Esophagus muscularis mucosa (tissue), 4 donors: ENCODE measurements around the gene SLC7A6. TPM values are rescaled to one million over a fixed set of nuclear protein-coding genes. Genes with fewer than 3 reads are reported as not detected.

Source experiments
- DNase-seq: peaks from one replicate; pipeline ENCODE4 v3.0.0-alpha.2; 2017; ENCODE audit errors: extremely low spot score
- H3K27ac ChIP-seq, 4 donors: fragments of 200-600 bp; sonication (generic); replicated peaks in 1 of 4; 1 replicate in 3 of 4; 2 replicates in 1 of 4; pipeline ENCODE4 v1.5.1; 2016 to 2019; ENCODE audit warnings: mild to moderate bottlenecking in 1 of 4
- H3K27me3 ChIP-seq, 4 donors: fragments of 200-600 bp; sonication (generic); one replicate each; pipeline versions ENCODE4 v1.5.1 to v1.6.0; 2016 to 2019
- H3K36me3 ChIP-seq, 4 donors: fragments of 200-600 bp; sonication (generic); one replicate each; pipeline ENCODE4 v1.5.1; 2016 to 2019
- H3K4me1 ChIP-seq, 4 donors: fragments of 200-600 bp; sonication (generic); one replicate each; pipeline ENCODE4 v1.5.1; 2016 to 2019
- H3K4me3 ChIP-seq, 4 donors: fragments of 200-600 bp; sonication (generic); 1 replicate in 2 of 4; 2 replicates in 2 of 4; pipeline ENCODE4 v1.5.1; 2016 to 2019; ENCODE audit warnings: mild to moderate bottlenecking in 4 of 4, moderate library complexity in 1 of 4
- H3K9me3 ChIP-seq, 4 donors: fragments of 200-600 bp; sonication (generic); 1 replicate in 3 of 4; 2 replicates in 1 of 4; pipeline ENCODE4 v1.5.1; 2016 to 2019
- EP300 ChIP-seq: sonication (generic); formaldehyde crosslinking; IDR thresholded peaks from one replicate; pipeline ENCODE4 v1.6.1; 2017; ENCODE audit warnings: antibody characterized with exemption
- POLR2A ChIP-seq: fragments of 450-650 bp; IDR thresholded peaks from one replicate; pipeline ENCODE4 v1.6.1; 2017; ENCODE audit warnings: antibody characterized with exemption, moderate library complexity, mild to moderate bottlenecking, low read depth
- POLR2AphosphoS5 ChIP-seq, 2 donors: sonication (generic); formaldehyde crosslinking; IDR thresholded peaks; one replicate each; pipeline ENCODE4 v1.6.1; 2017; ENCODE audit warnings: antibody characterized with exemption in 2 of 2
- WGBS: methylation state at CpG from one replicate; pipeline ENCODE4 v1.1.5; 2018; 5-methylcytosine and 5-hydroxymethylcytosine counted together
- intact Hi-C: fragments of 100-400 bp; cut with DNase I; formaldehyde crosslinking; loops from one replicate; pipeline ENCODE4 v1.15.1; 2023
- total RNA-seq, 4 donors: library from RNA; depleted of rRNA; stranded (reverse); fragments of >200 nt; gene quantifications; one replicate each; pipeline versions ENCODE4 v1.1.0 to v1.2.1, GENCODE V29; 2016
- TF ChIP-seq, protein P1 (sequence below), 3 experiments: fragments of 200-600 bp in 2 of 3; fragments of 450-650 bp in 1 of 3; sonication (generic) in 2 of 3; IDR thresholded peaks; one replicate each; pipeline ENCODE4 v1.5.1; 2017 to 2019; ENCODE audit warnings: antibody characterized with exemption in 3 of 3, mild to moderate bottlenecking in 2 of 3, moderate library complexity in 1 of 3

The SLC7A6 gene
- total RNA-seq, 4 donors from 2014 or later = 18.9 to 37.1 (median 27.3) TPM

DNA sequence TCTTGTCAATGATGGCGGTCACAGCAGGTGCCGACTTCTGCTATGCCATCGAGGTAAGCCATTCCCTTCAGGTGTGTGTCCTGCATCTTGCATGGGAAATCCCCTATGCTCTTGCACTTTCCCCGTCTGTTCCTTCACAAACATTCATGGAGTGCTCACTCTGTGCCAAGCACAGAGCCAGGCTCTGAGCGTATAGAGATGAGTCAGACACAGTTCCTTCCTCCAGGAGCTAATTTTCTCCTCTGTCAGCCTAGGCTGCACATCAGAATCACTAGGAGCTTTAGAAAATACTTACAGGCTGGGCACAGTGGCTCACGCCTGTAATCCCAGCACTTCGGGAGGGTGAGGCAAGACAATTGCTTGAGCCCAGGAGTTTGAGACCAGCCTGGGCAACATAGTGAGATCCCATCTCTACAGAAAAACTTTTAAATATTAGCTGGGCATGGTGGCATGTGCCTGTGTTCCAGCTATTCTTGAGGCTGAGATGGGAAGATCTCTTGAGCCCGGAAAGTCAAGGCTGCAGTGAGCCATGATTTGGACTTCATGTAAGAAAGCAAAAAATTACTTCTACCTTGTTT lies 60.5 kb downstream of the SLC7A6 start:
- 95% methylated on average over 8 of the region's 8 CpGs for WGBS
- peaks cover 0 to 8% (median 0%) of the 10 kb centered on the region in 4 donors for H3K4me1 ChIP-seq
- H3K27ac ChIP-seq = no peak overlapping the region
- no peak for DNase-seq
- H3K36me3 ChIP-seq = peaks cover 22 to 78% (median 63%) of the 10 kb centered on the region in 4 donors
- H3K4me3 ChIP-seq = no peak overlapping the region
- no peak for TF ChIP-seq EP300
- TF ChIP-seq, protein P1, sequence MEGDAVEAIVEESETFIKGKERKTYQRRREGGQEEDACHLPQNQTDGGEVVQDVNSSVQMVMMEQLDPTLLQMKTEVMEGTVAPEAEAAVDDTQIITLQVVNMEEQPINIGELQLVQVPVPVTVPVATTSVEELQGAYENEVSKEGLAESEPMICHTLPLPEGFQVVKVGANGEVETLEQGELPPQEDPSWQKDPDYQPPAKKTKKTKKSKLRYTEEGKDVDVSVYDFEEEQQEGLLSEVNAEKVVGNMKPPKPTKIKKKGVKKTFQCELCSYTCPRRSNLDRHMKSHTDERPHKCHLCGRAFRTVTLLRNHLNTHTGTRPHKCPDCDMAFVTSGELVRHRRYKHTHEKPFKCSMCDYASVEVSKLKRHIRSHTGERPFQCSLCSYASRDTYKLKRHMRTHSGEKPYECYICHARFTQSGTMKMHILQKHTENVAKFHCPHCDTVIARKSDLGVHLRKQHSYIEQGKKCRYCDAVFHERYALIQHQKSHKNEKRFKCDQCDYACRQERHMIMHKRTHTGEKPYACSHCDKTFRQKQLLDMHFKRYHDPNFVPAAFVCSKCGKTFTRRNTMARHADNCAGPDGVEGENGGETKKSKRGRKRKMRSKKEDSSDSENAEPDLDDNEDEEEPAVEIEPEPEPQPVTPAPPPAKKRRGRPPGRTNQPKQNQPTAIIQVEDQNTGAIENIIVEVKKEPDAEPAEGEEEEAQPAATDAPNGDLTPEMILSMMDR (IDR thresholded peaks at IDR 0.05) = no peak
- TF ChIP-seq POLR2A = no peak
- TF ChIP-seq POLR2AphosphoS5 (IDR thresholded peaks at IDR 0.05) = no peak
- intact Hi-C loops = no loop called here
- H3K9me3 ChIP-seq = no peaks in the 10 kb centered on the region
- no peaks in the 10 kb centered on the region for H3K27me3 ChIP-seq

DNA sequence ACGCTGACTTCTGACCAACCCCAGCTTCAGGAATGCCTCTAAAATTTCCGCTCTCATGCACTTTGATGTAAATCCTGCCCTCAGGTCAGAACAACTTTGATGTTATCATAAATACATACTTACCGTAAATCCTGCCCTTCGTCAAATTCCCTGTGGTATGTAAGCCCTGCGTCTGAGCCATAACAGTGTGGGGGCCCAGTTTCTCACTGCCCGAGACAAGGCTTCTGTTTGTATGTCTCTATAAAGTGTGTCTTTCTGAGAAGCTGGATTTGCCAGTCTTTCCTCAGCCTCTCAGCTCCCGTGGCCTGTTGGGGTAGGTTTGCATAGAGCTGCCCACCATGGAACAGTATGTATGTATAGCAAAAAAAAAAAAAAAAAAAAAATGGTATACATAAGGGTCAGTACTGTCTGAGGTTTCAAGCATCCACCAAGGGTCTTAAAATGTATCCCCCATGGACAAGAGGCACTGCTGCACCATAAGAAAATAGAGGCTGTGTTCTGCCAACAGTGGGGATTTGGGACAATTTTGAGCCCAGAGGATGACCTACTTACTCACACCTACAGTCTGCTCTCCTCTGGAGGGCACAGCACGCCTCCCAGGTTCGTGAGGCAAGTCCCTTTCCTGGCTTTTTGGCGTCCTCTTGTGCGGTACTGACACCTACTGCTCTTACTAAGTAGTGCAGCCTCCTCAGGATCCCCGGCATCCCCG lies 64.0 kb downstream of the SLC7A6 start:
- intact Hi-C loops = loop anchor here (1.0 kb wide), 1 partner anchor 67 kb away; no protein-coding TSS in a partner anchor
- Histone ChIP-seq H3K36me3 (peaks cover 19 to 57% (median 46%) of the 10 kb centered on the region in 4 donors), H3K27me3 (no peaks in the 10 kb centered on the region), H3K27ac (no peak overlapping the region), H3K9me3 (no peaks in the 10 kb centered on the region), H3K4me1 (peaks cover 10 to 17% (median 15%) of the 10 kb centered on the region in 4 donors), H3K4me3 (no peak overlapping the region)
- TF ChIP-seq POLR2AphosphoS5 (IDR thresholded peaks at IDR 0.05) (peak; percentile 18 to 60), POLR2A (no peak), EP300 (no peak)
- TF ChIP-seq, protein P1 (IDR thresholded peaks at IDR 0.05) = peak; percentile 89 to 98 (median 96)
- peak; percentile 95 for DNase-seq
- 38% methylated on average over 13 of the region's 13 CpGs for WGBS

DNA sequence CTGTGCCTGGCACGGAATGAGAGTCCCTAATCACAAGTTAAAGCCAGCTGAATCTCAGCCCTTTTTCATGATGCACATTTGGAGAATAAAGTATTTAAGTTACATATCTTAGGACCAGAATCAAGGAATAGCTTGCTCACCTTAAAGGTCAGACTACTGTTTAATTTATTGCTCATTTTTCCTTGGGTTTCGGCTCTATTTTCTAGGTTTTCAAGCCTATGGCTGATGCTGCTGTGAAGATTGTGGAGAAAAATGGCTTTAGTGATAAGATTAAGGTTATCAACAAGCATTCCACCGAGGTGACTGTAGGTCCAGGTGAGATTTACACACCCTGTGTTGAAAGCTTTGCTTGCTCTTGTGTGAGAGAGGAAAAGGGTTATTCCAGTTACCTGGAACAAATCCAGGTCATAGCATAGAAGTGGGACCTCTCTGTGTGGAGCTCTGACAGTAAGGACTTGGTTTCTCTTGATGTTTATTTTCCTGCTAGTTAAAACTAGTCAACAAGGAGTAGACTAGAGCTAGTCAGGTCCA lies 64.6 kb downstream of the SLC7A6 start:
- Histone ChIP-seq H3K9me3 (no peaks in the 10 kb centered on the region), H3K27ac (no peak overlapping the region), H3K4me1 (peaks cover 10 to 20% (median 16%) of the 10 kb centered on the region in 4 donors), H3K27me3 (no peaks in the 10 kb centered on the region), H3K36me3 (peaks cover 14 to 58% (median 45%) of the 10 kb centered on the region in 4 donors), H3K4me3 (no peak overlapping the region)
- intact Hi-C loops = loop anchor here (1.0 kb wide), 1 partner anchor 68 kb away; no protein-coding TSS in a partner anchor
- no peak for DNase-seq
- TF ChIP-seq POLR2A (no peak), EP300 (no peak), POLR2AphosphoS5 (IDR thresholded peaks at IDR 0.05) (no peak)
- TF ChIP-seq, protein P1 (IDR thresholded peaks at IDR 0.05) = no peak
- 42% methylated on average over 3 of the region's 3 CpGs for WGBS

DNA sequence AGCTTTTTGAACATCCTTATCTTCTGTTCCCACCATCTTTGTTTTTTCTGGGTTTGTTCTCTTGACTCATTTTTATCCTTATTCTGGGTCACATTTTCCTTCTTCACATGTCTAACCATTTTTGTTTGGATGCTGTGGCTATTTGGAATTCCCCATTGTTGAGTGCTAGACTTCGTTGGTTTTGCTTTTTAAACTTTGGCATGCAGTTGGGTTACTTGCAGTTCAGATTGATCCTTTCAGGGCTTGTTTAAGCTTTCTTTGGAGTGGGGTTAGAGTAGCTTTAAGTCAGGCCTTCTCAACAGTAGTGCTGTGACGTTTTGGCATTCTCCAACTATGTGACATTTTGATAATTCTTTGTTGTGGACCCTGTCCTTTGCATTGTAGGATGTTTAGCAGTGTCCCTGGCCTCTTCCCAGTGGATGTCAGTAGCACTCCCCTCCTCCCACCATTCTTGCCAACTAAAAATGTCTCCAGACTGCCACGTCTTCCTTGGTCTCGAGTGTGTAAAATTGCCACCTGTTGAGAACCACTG lies 67.6 kb downstream of the SLC7A6 start:
- peaks cover 10 to 20% (median 16%) of the 10 kb centered on the region in 4 donors for H3K4me1 ChIP-seq
- H3K4me3 ChIP-seq = no peak overlapping the region
- intact Hi-C loops = no loop called here
- H3K27me3 ChIP-seq = no peaks in the 10 kb centered on the region
- H3K9me3 ChIP-seq = no peaks in the 10 kb centered on the region
- DNase-seq = no peak
- peaks cover 0 to 51% (median 28%) of the 10 kb centered on the region in 4 donors for H3K36me3 ChIP-seq
- H3K27ac ChIP-seq = peak overlapping the region; percentile 13 to 52 (median 28)
- no peak for TF ChIP-seq EP300
- TF ChIP-seq POLR2A = no peak
- no peak for TF ChIP-seq POLR2AphosphoS5 (IDR thresholded peaks at IDR 0.05)
- TF ChIP-seq, protein P1 (IDR thresholded peaks at IDR 0.05) = no peak
- WGBS = 27% methylated on average over 4 of the region's 4 CpGs
